Duodenal mucosa (tissue), 2 donors: Measurements from ENCODE around the gene NCAN.

ENCODE experiments used
- H3K27ac ChIP-seq: one replicate; pipeline ENCODE4 v1.7.0; 2013; ENCODE audit warnings: low read depth, low read length
- H3K27me3 ChIP-seq, 2 donors: one replicate each; pipeline ENCODE4 v1.7.0; 2013; ENCODE audit warnings: low read length in 2 of 2, control low read depth in 1 of 2; ENCODE audit not compliant: insufficient read depth in 2 of 2, control insufficient read depth in 1 of 2
- H3K36me3 ChIP-seq, 2 donors: one replicate each; pipeline ENCODE4 v1.7.0; 2013; ENCODE audit warnings: low read length in 2 of 2, control low read depth in 1 of 2; ENCODE audit not compliant: insufficient read depth in 2 of 2, control insufficient read depth in 1 of 2
- H3K4me1 ChIP-seq, 2 donors: one replicate each; pipeline ENCODE4 v1.7.0; 2013; ENCODE audit warnings: low read length in 2 of 2, control low read depth in 1 of 2; ENCODE audit not compliant: insufficient read depth in 2 of 2, control insufficient read depth in 1 of 2
- H3K4me3 ChIP-seq, 2 donors: one replicate each; pipeline ENCODE4 v1.7.0; 2013; ENCODE audit warnings: low read length in 2 of 2, low read depth in 1 of 2
- H3K9ac ChIP-seq, 2 donors: one replicate each; pipeline ENCODE4 v1.7.0; 2013; ENCODE audit warnings: low read length in 2 of 2, low read depth in 1 of 2
- H3K9me3 ChIP-seq, 2 donors: one replicate each; pipeline ENCODE4 v1.7.0; 2013; ENCODE audit warnings: low read length in 2 of 2, control low read depth in 1 of 2; ENCODE audit not compliant: control insufficient read depth in 1 of 2

NCAN gene

GRCh38 chr19:19258589-19259338 is 47.0 kb downstream of the NCAN start:
- H3K4me3 ChIP-seq: no peak overlapping the region
- H3K36me3 ChIP-seq: no peaks in the 10 kb centered on the region
- H3K4me1 ChIP-seq: peaks cover 0 to 4% of the 10 kb centered on the region in 2 donors
- H3K27me3 ChIP-seq: peaks cover 22 to 26% of the 10 kb centered on the region in 2 donors
- no peaks in the 10 kb centered on the region for H3K9me3 ChIP-seq
- H3K27ac ChIP-seq: no peak overlapping the region
- H3K9ac ChIP-seq: no peak overlapping the region

- peaks cover 0 to 4% of the 10 kb centered on the region in 2 donors for H3K4me1 ChIP-seq
- H3K27ac ChIP-seq: no peak overlapping the region
- no peaks in the 10 kb centered on the region for H3K9me3 ChIP-seq
- no peak overlapping the region for H3K4me3 ChIP-seq
- H3K9ac ChIP-seq: no peak overlapping the region
- H3K27me3 ChIP-seq: peaks cover 22 to 26% of the 10 kb centered on the region in 2 donors
- peaks cover 0 to 9% of the 10 kb centered on the region in 2 donors for H3K36me3 ChIP-seq
These were observed 48.0 kb downstream of the NCAN start for GRCh38 chr19:19259741-19260140.

- no peak overlapping the region for H3K4me3 ChIP-seq
- H3K27me3 ChIP-seq: peaks cover 22 to 23% of the 10 kb centered on the region in 2 donors
- no peak overlapping the region for H3K27ac ChIP-seq
These were observed 48.9 kb downstream of the NCAN start for GRCh38 chr19:19260417-19261214.

GRCh38 chr19:19261350-19262189 is 49.8 kb downstream of the NCAN start:
- no peak overlapping the region for H3K27ac ChIP-seq
- H3K4me3 ChIP-seq: peak overlapping the region in 1 of 2 donors; percentile 5
- H3K4me1 ChIP-seq: peaks cover 0 to 4% of the 10 kb centered on the region in 2 donors
- peaks cover 0 to 23% of the 10 kb centered on the region in 2 donors for H3K36me3 ChIP-seq
- peaks cover 18% of the 10 kb centered on the region in 2 donors for H3K27me3 ChIP-seq
- H3K9ac ChIP-seq: no peak overlapping the region
- H3K9me3 ChIP-seq: no peaks in the 10 kb centered on the region

More at GRCh38 chr19:19260417-19261214, 48.9 kb downstream of the NCAN start:
- H3K36me3 ChIP-seq: peaks cover 0 to 13% of the 10 kb centered on the region in 2 donors
- peaks cover 0 to 4% of the 10 kb centered on the region in 2 donors for H3K4me1 ChIP-seq
- no peaks in the 10 kb centered on the region for H3K9me3 ChIP-seq
- H3K9ac ChIP-seq: no peak overlapping the region

- no peak overlapping the region for H3K27ac ChIP-seq
- peaks cover 12 to 18% of the 10 kb centered on the region in 2 donors for H3K27me3 ChIP-seq
- no peak overlapping the region for H3K9ac ChIP-seq
- H3K9me3 ChIP-seq: no peaks in the 10 kb centered on the region
- no peak overlapping the region for H3K4me3 ChIP-seq
- peaks cover 0 to 4% of the 10 kb centered on the region in 2 donors for H3K4me1 ChIP-seq
- H3K36me3 ChIP-seq: peaks cover 0 to 29% of the 10 kb centered on the region in 2 donors
These were observed 50.7 kb downstream of the NCAN start for GRCh38 chr19:19262190-19263057.

- Histone ChIP-seq H3K4me3 (no peak overlapping the region), H3K9me3 (no peaks in the 10 kb centered on the region), H3K27ac (no peak overlapping the region), H3K27me3 (peaks cover 12 to 18% of the 10 kb centered on the region in 2 donors), H3K9ac (no peak overlapping the region), H3K4me1 (peaks cover 0 to 4% of the 10 kb centered on the region in 2 donors), H3K36me3 (peaks cover 0 to 32% of the 10 kb centered on the region in 2 donors)
These were observed 52.2 kb downstream of the NCAN start for GRCh38 chr19:19263886-19264487.

- H3K27ac ChIP-seq: no peak overlapping the region
- H3K27me3 ChIP-seq: peaks cover under 1 to 9% of the 10 kb centered on the region in 2 donors
- no peaks in the 10 kb centered on the region for H3K9me3 ChIP-seq
These were observed 55.5 kb downstream of the NCAN start for GRCh38 chr19:19267305-19267704.

GRCh38 chr19:19268453-19269385 is 57.0 kb downstream of the NCAN start:
- H3K27me3 ChIP-seq: no peaks in the 10 kb centered on the region
- no peaks in the 10 kb centered on the region for H3K9me3 ChIP-seq
- no peak overlapping the region for H3K27ac ChIP-seq
- peaks cover 0 to 45% of the 10 kb centered on the region in 2 donors for H3K36me3 ChIP-seq
- H3K4me3 ChIP-seq: no peak overlapping the region
- no peak overlapping the region for H3K9ac ChIP-seq
- H3K4me1 ChIP-seq: peaks cover 8 to 12% of the 10 kb centered on the region in 2 donors

More at GRCh38 chr19:19267305-19267704, 55.5 kb downstream of the NCAN start:
- H3K4me3 ChIP-seq: no peak overlapping the region
- H3K4me1 ChIP-seq: peaks cover 4 to 8% of the 10 kb centered on the region in 2 donors
- peaks cover 0 to 45% of the 10 kb centered on the region in 2 donors for H3K36me3 ChIP-seq
- no peak overlapping the region for H3K9ac ChIP-seq
